GM12878 (cell line): ENCODE measurements around the gene CLIP3. TPM values are rescaled to one million over a fixed set of nuclear protein-coding genes. Genes with fewer than 3 reads are reported as not detected.
"Not testable (repeated sequence)": the region's sequence is repeated elsewhere in the genome, so short reads cannot be mapped to it uniquely, and the experiment has no call there.

ENCODE experiments used
- ATAC-seq: fragments of 200-7000 bp; cut with Tn5 transposase; 3 replicates; pipeline ENCODE4 v1.9.1; 2020; ENCODE audit warnings: mild to moderate bottlenecking, moderate library complexity
- BruUV-seq: library from RNA; stranded (reverse); fragments of 400-500 nt; replicated peaks from 2 replicates; lab custom pipeline; 2021; lab: Mats Ljungman, UMichigan
- CTCF ChIA-PET: fragments of 300-600 bp; sonication (Branson Sonifier 250); formaldehyde crosslinking; extraction: SDS; loops from one replicate; lab custom pipeline; 2021; ENCODE audit warnings: inconsistent platforms; lab: Yijun Ruan, JAX
- POLR2A ChIA-PET: fragments of 350-600 bp; formaldehyde crosslinking; extraction: SDS; loops from one replicate; lab custom pipeline; 2021; ENCODE audit warnings: inconsistent platforms; lab: Charles Lee
- RAD21 ChIA-PET: fragments of 300-600 bp; sonication (Branson Sonifier 250); formaldehyde crosslinking; loops from one replicate; lab custom pipeline; 2023; ENCODE audit warnings: antibody characterized with exemption; ENCODE audit not compliant: unreplicated experiment; lab: Charles Lee
- SMC1A ChIA-PET: fragments of 300-600 bp; sonication (Branson Sonifier 250); formaldehyde crosslinking; loops from one replicate; lab custom pipeline; 2023; ENCODE audit not compliant: unreplicated experiment, uncharacterized antibody; lab: Charles Lee
- DNase-seq: peaks from one replicate; pipeline ENCODE4 v3.0.0-alpha.2; 2011; ENCODE audit warnings: low read depth, low spot score
- FAIRE-seq: peaks from 3 replicates; lab custom pipeline; 2011; peaks lifted over from hg19 to GRCh38; lab: Jason Lieb, UNC
- H2AFZ ChIP-seq: 2 replicates; pipeline ENCODE4 v1.6.0; 2011; ENCODE audit warnings: low read depth, low read length, control low read depth; ENCODE audit not compliant: control insufficient read depth
- H3K27ac ChIP-seq: 2 replicates; pipeline ENCODE4 v1.5.1; 2011; ENCODE audit warnings: control low read depth; ENCODE audit not compliant: control insufficient read depth, insufficient read depth
- H3K27me3 ChIP-seq, 2 experiments: replicated peaks in 1 of 2; 2 replicates each; pipeline versions ENCODE4 v1.6.0 to v1.6.1; 2011; ENCODE audit warnings: low read length in 1 of 2; ENCODE audit not compliant: control insufficient read depth in 2 of 2, insufficient read depth in 2 of 2
- H3K36me3 ChIP-seq, 2 experiments: 2 replicates each; pipeline ENCODE4 v1.5.1; 2011; ENCODE audit warnings: low read length in 1 of 2; ENCODE audit not compliant: control insufficient read depth in 2 of 2, insufficient read depth in 2 of 2
- H3K4me1 ChIP-seq: 2 replicates; pipeline ENCODE4 v1.6.1; 2011; ENCODE audit warnings: mild to moderate bottlenecking, low read length, moderate library complexity, mixed read lengths; ENCODE audit not compliant: control insufficient read depth, insufficient read depth
- H3K4me2 ChIP-seq: 2 replicates; pipeline ENCODE4 v1.6.0; 2011; ENCODE audit warnings: control low read depth; ENCODE audit not compliant: control insufficient read depth, insufficient read depth
- H3K4me3 ChIP-seq: fragments of 200-600 bp; sonication (generic); 2 replicates; pipeline ENCODE4 v1.5.1; 2016
- H3K79me2 ChIP-seq: 2 replicates; pipeline ENCODE4 v1.6.0; 2011; ENCODE audit warnings: low read length; ENCODE audit not compliant: control insufficient read depth, insufficient read depth
- H3K9ac ChIP-seq: 2 replicates; pipeline ENCODE4 v1.8.0; 2011; ENCODE audit warnings: low read length, control low read depth, mixed read lengths; ENCODE audit not compliant: control insufficient read depth, insufficient read depth
- H3K9me3 ChIP-seq: replicated peaks from 3 replicates; pipeline ENCODE4 v1.5.1; 2011; ENCODE audit warnings: mild to moderate bottlenecking, low read length; ENCODE audit not compliant: control insufficient read depth, insufficient read depth
- H4K20me1 ChIP-seq: 2 replicates; pipeline ENCODE4 v1.6.0; 2011; ENCODE audit not compliant: control insufficient read depth, insufficient read depth
- ELK1 ChIP-seq: IDR thresholded peaks from 2 replicates; pipeline ENCODE4 v1.6.1; 2012; ENCODE audit warnings: low read depth, low read length, improper control_type of control experiment
- KLF5 ChIP-seq: fragments of 450-650 bp; IDR thresholded peaks from 2 replicates; pipeline ENCODE4 v1.6.1; 2014; ENCODE audit warnings: mild to moderate bottlenecking; ENCODE audit not compliant: partially characterized antibody
- ZZZ3 ChIP-seq: IDR thresholded peaks from 2 replicates; pipeline ENCODE4 v1.6.1; 2011; ENCODE audit warnings: low read depth; ENCODE audit not compliant: control insufficient read depth, insufficient read length
- WGBS: methylation state at CpG from one replicate; pipeline ENCODE4 v1.1.6; 2016; ENCODE audit warnings: low lambda C conversion rate; ENCODE audit not compliant: insufficient replicate concordance, insufficient coverage; ENCODE audit errors: missing lambda C conversion rate; 5-methylcytosine and 5-hydroxymethylcytosine counted together
- in situ Hi-C: fragments of 300-500 bp; cut with MboI; formaldehyde crosslinking; loops from 9 replicates; pipeline ENCODE4 v1.14.3; 2018; ENCODE audit warnings: mixed read lengths
- intact Hi-C: fragments of 100-400 bp; cut with micrococcal nuclease; formaldehyde crosslinking; loops from one replicate; pipeline ENCODE4 v1.14.2; 2022; ENCODE audit not compliant: unreplicated experiment
- polyA plus RNA-seq, 11 experiments: library from polyadenylated mRNA; depleted of rRNA in 4 of 11; unstranded in 6 of 11; stranded (reverse) in 5 of 11; fragments of >200 nt; fragmentation: Nextera tagmentation in 4 of 11; fragmentation: Illumina TruSeq in 1 of 11; extraction: Ambion mirVana in 4 of 11; extraction: Trizol in 1 of 11; gene quantifications; 1 replicate in 1 of 11; 2 replicates in 10 of 11; pipeline versions ENCODE4 v1.2.1 to v1.2.3, GENCODE V29; 2011 to 2016; ENCODE audit warnings: inconsistent platforms in 2 of 11, missing spikeins in 2 of 11, low read depth in 1 of 11
- total RNA-seq, 4 experiments: library from RNA; depleted of rRNA in 3 of 4; stranded (reverse); fragments of >200 nt in 3 of 4; fragmentation: Illumina TruSeq in 1 of 4; extraction: Trizol in 1 of 4; gene quantifications; 2 replicates each; pipeline versions ENCODE4 v1.2.1 to v1.2.3, GENCODE V29; 2013 to 2021

Gene CLIP3
- total and polyA plus RNA-seq, 10 of the 15 experiments (the other 5 are each of a cell fraction or from before 2014, with no cell fraction given): 0.09 to 2.7 (median 0.45) TPM; not detected in 1

GRCh38 chr19:36041831-36042230 is 9.2 kb upstream of the CLIP3 start:
- Histone ChIP-seq H3K4me2 (no peak overlapping the region), H2AFZ (no peak overlapping the region), H3K9ac (no peak overlapping the region), H4K20me1 (no peaks in the 10 kb centered on the region), H3K27me3 (no peaks in the 10 kb centered on the region), H3K36me3 (peaks cover 0 to 2% of the 10 kb centered on the region in 2 experiments; a peak in 2 of 4 replicates), H3K79me2 (no peaks in the 10 kb centered on the region), H3K27ac (no peak overlapping the region), H3K4me3 (no peak overlapping the region), H3K4me1 (no peaks in the 10 kb centered on the region), H3K9me3 (no peaks in the 10 kb centered on the region)
- WGBS: 74% methylated on average over 3 of the region's 3 CpGs
- no peak for FAIRE-seq
- no peak for DNase-seq
- intact Hi-C loops (no loop called here), in situ Hi-C loops (no loop called here)
- TF ChIP-seq KLF5 (no peak), ELK1 (no peak), ZZZ3 (no peak)
- ChIA-PET CTCF (no interaction called here), SMC1A (interaction anchor here (0.6 to 0.7 kb wide), 2 partner anchors 10 to 89 kb away, joined by 3 read pairs; no protein-coding TSS in a partner anchor), RAD21 (no interaction called here), POLR2A (interaction anchor here (0.6 kb wide), 1 partner anchor 179 kb away, joined by 5 read pairs; no protein-coding TSS in a partner anchor)
- BruUV-seq: no TSS peak
- no peak for ATAC-seq

- H3K9me3 ChIP-seq, FAIRE-seq, H3K9ac ChIP-seq, H3K4me2 ChIP-seq, H3K4me3 ChIP-seq, RAD21 ChIA-PET, H3K79me2 ChIP-seq, H3K27ac ChIP-seq, H4K20me1 ChIP-seq, in situ Hi-C loops, H3K27me3 ChIP-seq, ATAC-seq, SMC1A ChIA-PET, H2AFZ ChIP-seq, DNase-seq, BruUV-seq, H3K4me1 ChIP-seq, CTCF ChIA-PET, POLR2A ChIA-PET, H3K36me3 ChIP-seq, intact Hi-C loops: not testable (repeated sequence)
- 87% methylated on average over 6 of the region's 6 CpGs for WGBS
Observed at GRCh38 chr19:36041092-36041491, 8.4 kb upstream of the CLIP3 start.
